Astrocyte (in vitro differentiated cells and primary cell): ENCODE results near the gene CSTF1. TPM values are rescaled to one million over a fixed set of nuclear protein-coding genes. Genes with fewer than 3 reads are reported as not detected.
A peak's percentile ranks its signal among the peaks of the same experiment; 100 is the strongest.

Source experiments
- DNase-seq: peaks from one replicate; pipeline ENCODE4 v3.0.0-alpha.2; 2010; ENCODE audit warnings: low read depth
- FAIRE-seq: peaks from 2 replicates; lab custom pipeline; 2011; peaks lifted over from hg19 to GRCh38; lab: Jason Lieb, UNC
- H2AFZ ChIP-seq: 2 replicates; pipeline ENCODE4 v1.6.0; 2012; ENCODE audit warnings: low read depth, low read length, inconsistent platforms
- H3K27ac ChIP-seq: 2 replicates; pipeline ENCODE4 v1.5.1; 2011; ENCODE audit warnings: low read depth, low read length, inconsistent platforms
- H3K27me3 ChIP-seq: 2 replicates; pipeline ENCODE4 v1.6.0; 2011; ENCODE audit warnings: low read length, inconsistent platforms; ENCODE audit not compliant: insufficient read depth
- H3K36me3 ChIP-seq: 2 replicates; pipeline ENCODE4 v1.5.1; 2011; ENCODE audit warnings: low read length, inconsistent platforms; ENCODE audit not compliant: insufficient read depth
- H3K4me1 ChIP-seq: 2 replicates; pipeline ENCODE4 v1.5.1; 2011; ENCODE audit warnings: low read length, inconsistent platforms; ENCODE audit not compliant: insufficient read depth
- H3K4me2 ChIP-seq: 2 replicates; pipeline ENCODE4 v1.6.0; 2012; ENCODE audit warnings: low read length, inconsistent platforms
- H3K4me3 ChIP-seq: 2 replicates; pipeline ENCODE4 v1.5.1; 2011; ENCODE audit warnings: low read depth, mild to moderate bottlenecking, low read length, inconsistent platforms; ENCODE audit not compliant: insufficient read depth
- H3K79me2 ChIP-seq: 2 replicates; pipeline ENCODE4 v1.6.0; 2012; ENCODE audit warnings: mild to moderate bottlenecking, low read length, inconsistent platforms; ENCODE audit not compliant: insufficient read depth
- H3K9ac ChIP-seq: 2 replicates; pipeline ENCODE4 v1.6.0; 2012; ENCODE audit warnings: mild to moderate bottlenecking, low read length, inconsistent platforms
- H3K9me3 ChIP-seq: 2 replicates; pipeline ENCODE4 v1.5.1; 2012; ENCODE audit warnings: low read depth, mild to moderate bottlenecking, low read length, inconsistent platforms; ENCODE audit not compliant: insufficient read depth
- H4K20me1 ChIP-seq: 2 replicates; pipeline ENCODE4 v1.6.0; 2012; ENCODE audit warnings: low read length, inconsistent platforms; ENCODE audit not compliant: insufficient read depth
- H3K27ac Mint-ChIP-seq: one replicate; pipeline ENCODE4 v1.8.0; 2021; ENCODE audit warnings: mild to moderate bottlenecking, mixed read lengths; ENCODE audit not compliant: unreplicated experiment
- H3K27me3 Mint-ChIP-seq: one replicate; pipeline ENCODE4 v1.8.0; 2021; ENCODE audit warnings: low read depth, mixed read lengths; ENCODE audit not compliant: unreplicated experiment
- H3K36me3 Mint-ChIP-seq: one replicate; pipeline ENCODE4 v1.8.0; 2021; ENCODE audit warnings: low read depth, mixed read lengths; ENCODE audit not compliant: unreplicated experiment
- H3K4me1 Mint-ChIP-seq: one replicate; pipeline ENCODE4 v1.8.0; 2021; ENCODE audit warnings: low read depth, mixed read lengths; ENCODE audit not compliant: unreplicated experiment
- H3K4me3 Mint-ChIP-seq: one replicate; pipeline ENCODE4 v1.8.0; 2021; ENCODE audit warnings: mild to moderate bottlenecking, moderate library complexity, mixed read lengths; ENCODE audit not compliant: unreplicated experiment
- H3K9me3 Mint-ChIP-seq: one replicate; pipeline ENCODE4 v1.8.0; 2021; ENCODE audit warnings: mild to moderate bottlenecking, mixed read lengths; ENCODE audit not compliant: unreplicated experiment
- EZH2 ChIP-seq: IDR thresholded peaks from 2 replicates; pipeline ENCODE4 v1.6.1; 2012; ENCODE audit warnings: mild to moderate bottlenecking, low read length, inconsistent platforms; ENCODE audit not compliant: insufficient read depth
- total RNA-seq: library from RNA; stranded (reverse); gene quantifications from 2 replicates; pipeline ENCODE4 v1.2.1, GENCODE V29; 2021
- TF ChIP-seq, protein P1 (sequence below): IDR thresholded peaks from 2 replicates; pipeline ENCODE4 v1.5.1; 2011; ENCODE audit warnings: low read depth, mild to moderate bottlenecking, inconsistent platforms, low read length, moderate library complexity; ENCODE audit not compliant: insufficient read depth

CSTF1 gene
- total RNA-seq, 1 donor from 2014 or later: 30.3 TPM

DNA sequence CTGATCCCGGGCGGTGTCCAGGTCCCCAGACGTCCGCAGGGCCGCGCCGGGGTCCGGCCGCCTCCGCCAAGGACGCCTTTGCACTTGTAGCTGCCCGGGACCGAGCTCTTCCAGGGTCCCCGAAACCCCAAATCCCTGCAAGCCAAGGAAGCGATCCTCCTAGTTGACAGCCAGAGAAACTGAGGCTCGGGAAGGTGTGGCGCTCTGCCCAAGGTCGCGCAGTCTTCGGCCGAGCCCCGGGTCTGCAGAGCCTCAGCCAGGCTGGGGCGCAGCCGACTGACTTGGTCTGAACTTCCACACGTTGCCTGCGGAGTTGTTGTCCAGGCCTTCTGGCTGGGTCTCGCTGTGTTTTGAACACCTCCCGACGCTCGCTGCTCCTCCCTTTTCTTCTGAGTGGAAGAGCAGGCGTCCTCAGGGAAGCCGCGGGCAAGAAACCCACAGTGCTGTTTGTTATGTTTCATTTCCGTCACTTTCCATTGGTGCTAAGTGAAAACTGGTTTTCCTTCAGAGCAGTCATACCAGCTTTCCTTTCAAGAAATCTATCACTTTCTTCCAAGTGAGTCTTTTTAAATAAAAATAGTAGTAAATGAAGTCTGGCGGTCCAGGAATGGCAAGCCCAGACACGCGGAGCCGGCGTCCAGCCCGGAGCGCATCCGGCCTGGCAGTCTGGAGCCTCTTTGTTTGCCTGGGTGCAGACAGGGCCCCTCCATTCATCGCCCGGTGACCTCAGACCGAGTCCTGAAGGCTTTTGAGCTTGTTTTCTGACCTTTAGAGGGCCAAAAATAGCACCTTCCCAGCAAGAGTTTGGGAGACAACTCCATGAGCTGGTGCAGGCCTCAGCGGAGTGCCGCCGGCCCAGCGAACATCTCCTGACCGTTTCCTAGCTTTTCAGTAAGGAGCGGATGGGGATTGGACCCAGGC lies 33.0 kb upstream of the CSTF1 start:
- H3K27me3 ChIP-seq: peaks cover 4% of the 10 kb centered on the region
- peaks cover 40% of the 10 kb centered on the region for H3K79me2 ChIP-seq
- Mint-ChIP-seq H3K27me3 (no peaks in the 10 kb centered on the region), H3K27ac (no peak overlapping the region), H3K4me3 (peak overlapping the region; percentile 94), H3K9me3 (no peaks in the 10 kb centered on the region), H3K4me1 (peaks cover 23% of the 10 kb centered on the region), H3K36me3 (peaks cover 6% of the 10 kb centered on the region)
- H3K36me3 ChIP-seq: no peaks in the 10 kb centered on the region
- peak overlapping the region; percentile 85 for H2AFZ ChIP-seq
- peak overlapping the region; percentile 99 for H3K4me2 ChIP-seq
- H3K4me1 ChIP-seq: peaks cover 15% of the 10 kb centered on the region
- peak overlapping the region; percentile 61 for H3K27ac ChIP-seq
- TF ChIP-seq EZH2: no peak
- TF ChIP-seq, protein P1, sequence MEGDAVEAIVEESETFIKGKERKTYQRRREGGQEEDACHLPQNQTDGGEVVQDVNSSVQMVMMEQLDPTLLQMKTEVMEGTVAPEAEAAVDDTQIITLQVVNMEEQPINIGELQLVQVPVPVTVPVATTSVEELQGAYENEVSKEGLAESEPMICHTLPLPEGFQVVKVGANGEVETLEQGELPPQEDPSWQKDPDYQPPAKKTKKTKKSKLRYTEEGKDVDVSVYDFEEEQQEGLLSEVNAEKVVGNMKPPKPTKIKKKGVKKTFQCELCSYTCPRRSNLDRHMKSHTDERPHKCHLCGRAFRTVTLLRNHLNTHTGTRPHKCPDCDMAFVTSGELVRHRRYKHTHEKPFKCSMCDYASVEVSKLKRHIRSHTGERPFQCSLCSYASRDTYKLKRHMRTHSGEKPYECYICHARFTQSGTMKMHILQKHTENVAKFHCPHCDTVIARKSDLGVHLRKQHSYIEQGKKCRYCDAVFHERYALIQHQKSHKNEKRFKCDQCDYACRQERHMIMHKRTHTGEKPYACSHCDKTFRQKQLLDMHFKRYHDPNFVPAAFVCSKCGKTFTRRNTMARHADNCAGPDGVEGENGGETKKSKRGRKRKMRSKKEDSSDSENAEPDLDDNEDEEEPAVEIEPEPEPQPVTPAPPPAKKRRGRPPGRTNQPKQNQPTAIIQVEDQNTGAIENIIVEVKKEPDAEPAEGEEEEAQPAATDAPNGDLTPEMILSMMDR: no peak
- H4K20me1 ChIP-seq: peaks cover 12% of the 10 kb centered on the region
- H3K9me3 ChIP-seq: no peaks in the 10 kb centered on the region
- H3K9ac ChIP-seq: peak overlapping the region; percentile 90
- H3K4me3 ChIP-seq: peak overlapping the region; percentile 98
- DNase-seq: peak; percentile 73
- no peak for FAIRE-seq

DNA sequence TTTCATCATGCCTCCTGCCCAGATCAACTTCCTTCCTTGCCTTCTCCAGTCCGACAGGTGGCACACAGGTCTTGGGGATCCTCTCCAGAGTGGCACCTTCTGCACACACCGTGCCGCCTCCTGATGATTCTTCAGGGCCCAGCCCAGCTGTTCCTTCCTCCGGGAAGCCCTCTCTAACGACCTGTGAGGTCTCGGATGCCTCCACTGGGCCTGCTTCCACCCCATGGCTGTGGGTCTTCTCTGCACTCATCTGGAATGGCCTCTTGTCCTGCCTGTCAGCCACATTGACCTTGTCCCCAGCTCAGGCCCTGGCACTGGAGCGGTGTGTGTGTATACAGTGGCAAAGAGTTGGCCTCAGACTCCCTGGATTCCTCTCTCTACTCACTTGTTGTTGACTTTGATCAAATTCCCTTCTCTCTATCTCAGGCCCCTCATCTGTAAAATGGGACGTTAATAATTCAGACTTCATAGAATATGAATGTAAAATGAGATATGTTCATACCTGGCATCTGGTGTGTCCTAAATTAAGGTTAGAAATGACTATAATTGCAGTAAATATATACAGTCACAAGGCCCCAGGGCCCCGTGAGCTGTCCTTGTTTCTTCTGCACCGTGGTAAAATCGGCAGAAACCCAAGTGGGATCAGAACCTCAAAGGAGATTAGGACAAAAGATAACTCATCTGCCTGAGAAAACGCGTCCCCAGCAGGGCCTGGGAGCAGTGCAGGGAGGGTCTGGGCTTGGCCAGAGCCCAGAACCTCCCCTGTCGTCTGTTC lies 32.1 kb upstream of the CSTF1 start:
- H3K4me3 ChIP-seq: peak overlapping the region; percentile 98
- H3K36me3 ChIP-seq: no peaks in the 10 kb centered on the region
- peak overlapping the region; percentile 99 for H3K4me2 ChIP-seq
- H3K36me3 Mint-ChIP-seq: peaks cover 6% of the 10 kb centered on the region
- TF ChIP-seq EZH2: no peak
- TF ChIP-seq, protein P1: no peak
- H3K27me3 ChIP-seq: peaks cover 4% of the 10 kb centered on the region
- H3K27ac ChIP-seq: peak overlapping the region; percentile 61
- H2AFZ ChIP-seq: peak overlapping the region; percentile 85
- no peak overlapping the region for H3K27ac Mint-ChIP-seq
- peak overlapping the region; percentile 90 for H3K9ac ChIP-seq
- FAIRE-seq (no peak), DNase-seq (no peak)
- peaks cover 12% of the 10 kb centered on the region for H4K20me1 ChIP-seq
- H3K27me3 Mint-ChIP-seq: no peaks in the 10 kb centered on the region
- peak overlapping the region; percentile 94 for H3K4me3 Mint-ChIP-seq
- no peaks in the 10 kb centered on the region for H3K9me3 Mint-ChIP-seq
- peaks cover 40% of the 10 kb centered on the region for H3K79me2 ChIP-seq
- no peaks in the 10 kb centered on the region for H3K9me3 ChIP-seq
- peaks cover 15% of the 10 kb centered on the region for H3K4me1 ChIP-seq
- H3K4me1 Mint-ChIP-seq: peaks cover 23% of the 10 kb centered on the region
